Activated CD4-positive, alpha-beta T cell treated with anti-CD3 and anti-CD28 coated beads, Interleukin-2, amount 10 ng/mL, durations not matched to agents 7 days and 5 days (primary cell): ENCODE data around the gene PLD3. TPM values are rescaled to one million over a fixed set of nuclear protein-coding genes. Genes with fewer than 3 reads are reported as not detected.

ENCODE experiments used
- CTCF ChIA-PET: fragments of 350-600 bp; sonication (Branson Sonifier 250); formaldehyde crosslinking; loops from one replicate; lab custom pipeline; 2021; ENCODE audit warnings: antibody characterized with exemption; lab: Charles Lee
- POLR2A ChIA-PET: fragments of 350-600 bp; sonication (Branson Sonifier 250); formaldehyde crosslinking; loops from one replicate; lab custom pipeline; 2021; ENCODE audit warnings: antibody characterized with exemption; lab: Charles Lee
- DNase-seq: peaks from one replicate; pipeline ENCODE4 v3.0.0-alpha.2; 2020
- H3K27ac Mint-ChIP-seq: one replicate; pipeline ENCODE4 v1.8.0; 2021; ENCODE audit warnings: mild to moderate bottlenecking, moderate library complexity, mixed read lengths
- H3K27me3 Mint-ChIP-seq: one replicate; pipeline ENCODE4 v1.8.0; 2021; ENCODE audit warnings: mixed read lengths
- H3K36me3 Mint-ChIP-seq: one replicate; pipeline ENCODE4 v1.8.0; 2021; ENCODE audit warnings: low read depth, mixed read lengths
- H3K4me1 Mint-ChIP-seq: one replicate; pipeline ENCODE4 v1.8.0; 2021; ENCODE audit warnings: mixed read lengths
- H3K4me3 Mint-ChIP-seq: one replicate; pipeline ENCODE4 v1.8.0; 2021; ENCODE audit warnings: mild to moderate bottlenecking, moderate library complexity, mixed read lengths
- H3K9me3 Mint-ChIP-seq: one replicate; pipeline ENCODE4 v1.8.0; 2021; ENCODE audit warnings: mixed read lengths
- total RNA-seq, 2 experiments: library from RNA; stranded (reverse); gene quantifications; one replicate each; pipeline ENCODE4 v1.2.3, GENCODE V29; 2021

PLD3 gene
- total RNA-seq, 2 experiments from 2014 or later: 70.8 to 73.7 TPM

DNA sequence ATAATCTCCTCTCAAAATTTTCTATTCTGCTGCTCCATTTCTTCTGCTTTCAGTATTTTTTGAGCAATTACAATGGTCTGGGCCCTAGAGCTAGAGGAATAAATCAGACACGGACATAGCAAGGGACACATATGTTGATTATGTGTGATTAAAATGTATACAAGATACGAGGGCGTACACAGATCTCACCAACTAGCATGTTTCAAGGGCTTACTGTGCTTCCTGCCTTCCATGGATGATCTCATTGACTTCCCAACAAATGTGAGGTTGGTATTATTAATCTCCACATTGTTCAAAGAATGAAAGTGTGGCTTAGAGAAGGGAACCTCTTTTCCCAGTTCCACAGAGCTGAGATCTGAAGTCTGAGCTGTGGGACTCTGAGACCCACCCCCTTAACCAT is 9.1 kb downstream of the PLD3 start:
- Mint-ChIP-seq H3K9me3 (no peaks in the 10 kb centered on the region), H3K36me3 (no peaks in the 10 kb centered on the region), H3K27me3 (no peaks in the 10 kb centered on the region), H3K4me1 (peaks cover 11% of the 10 kb centered on the region), H3K4me3 (no peak overlapping the region), H3K27ac (no peak overlapping the region)
- no peak for DNase-seq
- CTCF ChIA-PET: no interaction called here
- POLR2A ChIA-PET: no interaction called here

GRCh38 chr19:40358773-40359172 is 10.3 kb downstream of the PLD3 start:
- DNase-seq: no peak
- no peaks in the 10 kb centered on the region for H3K9me3 Mint-ChIP-seq
- H3K36me3 Mint-ChIP-seq: no peaks in the 10 kb centered on the region
- no peaks in the 10 kb centered on the region for H3K27me3 Mint-ChIP-seq
- H3K4me1 Mint-ChIP-seq: peaks cover 22% of the 10 kb centered on the region
- no peak overlapping the region for H3K27ac Mint-ChIP-seq
- POLR2A ChIA-PET: no interaction called here
- CTCF ChIA-PET: no interaction called here
- H3K4me3 Mint-ChIP-seq: no peak overlapping the region

DNA sequence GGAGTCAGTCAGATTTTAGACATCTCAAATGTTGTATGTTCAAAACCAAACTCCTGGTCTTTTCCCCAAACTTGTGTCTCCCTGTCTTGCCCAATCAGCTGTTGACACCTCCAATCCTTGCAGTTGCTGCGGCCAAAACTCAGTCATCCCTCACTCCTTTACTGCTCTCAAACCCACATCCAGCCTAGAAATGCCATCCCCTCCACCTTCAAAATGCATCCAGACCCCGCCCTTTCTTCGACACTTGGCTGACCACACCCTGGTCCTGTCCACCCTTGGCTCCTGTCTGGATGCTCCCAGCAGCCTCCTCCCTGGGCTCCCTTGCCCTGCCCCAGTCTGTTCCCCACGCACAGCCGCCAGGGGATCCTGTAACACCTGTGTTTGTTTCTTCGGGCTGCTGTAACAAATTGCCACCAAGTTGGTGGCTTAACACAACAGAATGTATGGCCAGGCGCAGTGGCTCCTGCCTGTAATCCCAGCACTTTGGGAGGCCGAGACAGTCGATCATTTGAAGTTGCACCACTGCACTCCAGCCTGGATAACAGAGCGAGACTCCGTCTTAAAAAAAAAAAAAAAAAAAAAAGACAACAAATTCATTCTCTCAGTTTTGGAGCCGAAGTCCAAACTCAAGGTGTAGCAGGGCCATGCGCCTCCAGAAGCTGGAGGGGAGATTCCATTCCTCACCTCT is 11.7 kb downstream of the PLD3 start:
- no peak for DNase-seq
- ChIA-PET POLR2A (no interaction called here), CTCF (interaction anchor here (0.6 kb wide), 1 partner anchor 44 kb away, joined by 3 read pairs; no protein-coding TSS in a partner anchor)
- Mint-ChIP-seq H3K4me1 (peaks cover 28% of the 10 kb centered on the region), H3K4me3 (no peak overlapping the region), H3K27me3 (no peaks in the 10 kb centered on the region), H3K27ac (no peak overlapping the region), H3K36me3 (no peaks in the 10 kb centered on the region), H3K9me3 (no peaks in the 10 kb centered on the region)

DNA sequence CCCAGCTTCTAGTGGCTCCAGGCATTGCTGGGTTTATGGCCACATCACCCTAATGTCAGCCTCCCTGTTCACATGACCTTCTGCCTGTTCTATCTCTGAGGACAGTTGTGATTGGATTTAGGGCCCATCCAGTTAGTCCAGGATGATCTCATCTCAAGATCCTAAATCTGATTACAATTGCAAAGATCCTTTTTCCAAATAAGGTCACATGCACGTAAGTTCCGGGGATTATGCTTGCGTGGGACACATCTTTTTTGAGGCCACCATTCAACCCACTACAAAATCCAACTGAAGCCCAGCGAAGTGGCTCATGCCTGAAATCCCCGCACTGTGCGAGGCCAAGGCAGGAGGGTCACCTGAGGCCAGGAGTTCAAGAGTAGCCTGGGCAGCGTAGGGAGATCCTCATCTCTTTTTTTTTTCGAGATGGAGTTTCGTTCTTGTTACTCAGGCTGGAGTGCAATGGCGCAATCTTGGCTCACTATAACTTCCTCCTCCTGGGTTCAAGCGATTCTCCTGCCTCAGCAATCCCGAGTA is 12.3 kb downstream of the PLD3 start:
- Mint-ChIP-seq H3K27ac (no peak overlapping the region), H3K27me3 (no peaks in the 10 kb centered on the region), H3K4me1 (peaks cover 32% of the 10 kb centered on the region), H3K36me3 (no peaks in the 10 kb centered on the region), H3K9me3 (no peaks in the 10 kb centered on the region), H3K4me3 (no peak overlapping the region)
- DNase-seq: no peak
- CTCF ChIA-PET: interaction anchor here (0.6 kb wide), 1 partner anchor 45 kb away, joined by 3 read pairs; no protein-coding TSS in a partner anchor
- POLR2A ChIA-PET: no interaction called here

DNA sequence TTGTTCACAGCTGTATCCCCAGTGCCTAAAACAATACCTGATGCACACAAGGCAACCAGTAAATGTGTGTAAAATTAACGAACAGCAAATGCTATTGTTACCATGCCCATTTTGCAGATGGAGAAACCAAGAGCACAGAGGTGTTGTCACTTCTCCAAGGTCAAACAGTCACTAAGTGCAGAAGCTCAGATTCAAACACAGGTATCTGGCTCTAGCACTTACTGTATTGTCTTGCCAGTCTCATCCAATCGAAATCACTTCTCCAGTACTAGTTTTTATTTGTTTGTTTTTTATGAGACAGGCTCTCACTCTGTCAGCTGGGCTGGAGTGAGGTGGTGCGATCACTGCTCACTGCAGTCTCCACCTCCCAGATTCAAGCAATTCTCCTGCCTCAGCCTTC is 13.7 kb downstream of the PLD3 start:
- no peaks in the 10 kb centered on the region for H3K36me3 Mint-ChIP-seq
- no peak for DNase-seq
- H3K27ac Mint-ChIP-seq: no peak overlapping the region
- H3K9me3 Mint-ChIP-seq: no peaks in the 10 kb centered on the region
- POLR2A ChIA-PET: no interaction called here
- peaks cover 26% of the 10 kb centered on the region for H3K4me1 Mint-ChIP-seq
- CTCF ChIA-PET: no interaction called here
- no peaks in the 10 kb centered on the region for H3K27me3 Mint-ChIP-seq
- H3K4me3 Mint-ChIP-seq: no peak overlapping the region

GRCh38 chr19:40363069-40363468 is 14.6 kb downstream of the PLD3 start:
- Mint-ChIP-seq H3K4me1 (peaks cover 24% of the 10 kb centered on the region), H3K4me3 (no peak overlapping the region), H3K27ac (peak overlapping the region; percentile 84), H3K27me3 (no peaks in the 10 kb centered on the region), H3K36me3 (no peaks in the 10 kb centered on the region), H3K9me3 (no peaks in the 10 kb centered on the region)
- ChIA-PET CTCF (no interaction called here), POLR2A (no interaction called here)
- peak; percentile 22 for DNase-seq

GRCh38 chr19:40365010-40365409 is 16.5 kb downstream of the PLD3 start:
- no peak overlapping the region for H3K27ac Mint-ChIP-seq
- ChIA-PET POLR2A (no interaction called here), CTCF (interaction anchor here (0.6 to 1.0 kb wide), 2 partner anchors 17 to 343 kb away, joined by 3 to 4 read pairs; partner anchors contain the start of genes C19orf47 and PLD3)
- H3K36me3 Mint-ChIP-seq: peaks cover under 1% of the 10 kb centered on the region
- DNase-seq: no peak
- H3K4me1 Mint-ChIP-seq: peaks cover 23% of the 10 kb centered on the region
- no peaks in the 10 kb centered on the region for H3K27me3 Mint-ChIP-seq
- no peaks in the 10 kb centered on the region for H3K9me3 Mint-ChIP-seq
- peak overlapping the region; percentile 32 for H3K4me3 Mint-ChIP-seq

DNA sequence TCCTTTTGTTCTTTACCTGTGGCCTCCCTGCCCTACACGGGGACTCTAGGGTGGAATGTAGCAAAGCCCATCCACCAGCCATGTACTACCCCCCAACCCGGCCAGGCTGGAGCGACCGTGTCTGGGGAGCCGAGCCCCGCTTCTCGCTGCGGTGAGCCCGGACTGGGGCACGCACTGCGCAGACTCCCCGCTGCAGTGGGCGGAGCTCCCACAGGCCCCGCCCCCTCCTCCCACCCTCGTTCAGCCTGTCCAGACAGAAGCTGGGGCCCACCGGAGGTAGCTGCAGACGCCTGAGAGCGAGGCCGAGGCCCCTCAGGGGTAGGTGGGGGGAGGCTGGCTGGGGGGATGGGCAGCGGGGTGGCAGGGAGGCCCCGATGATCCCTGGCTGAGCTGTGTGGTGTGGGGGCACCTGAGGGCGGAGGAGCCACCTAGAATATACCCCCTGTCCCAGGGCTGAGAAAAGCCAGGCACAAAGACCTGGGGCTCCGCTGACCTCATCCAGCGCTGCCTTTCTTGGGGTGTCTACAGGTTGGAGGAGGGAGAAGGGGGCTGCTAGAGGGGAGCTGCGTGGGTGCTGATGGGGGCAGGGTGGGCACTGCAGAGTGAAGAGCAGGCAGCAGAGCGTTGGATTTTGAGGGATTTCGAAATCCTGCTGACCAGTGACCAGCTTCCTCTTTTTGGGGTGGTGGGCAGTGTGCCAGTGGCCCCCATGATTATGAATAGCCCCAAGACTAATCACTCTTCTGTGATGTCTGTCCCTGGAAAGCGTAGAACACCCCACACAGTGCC is 17.3 kb downstream of the PLD3 start:
- CTCF ChIA-PET: interaction anchor here (1.0 kb wide), 1 partner anchor 18 kb away, joined by 4 read pairs; the partner anchor contains the start of genes C19orf47 and PLD3
- peak overlapping the region; percentile 34 for H3K4me3 Mint-ChIP-seq
- POLR2A ChIA-PET: no interaction called here
- peaks cover 3% of the 10 kb centered on the region for H3K36me3 Mint-ChIP-seq
- H3K27me3 Mint-ChIP-seq: no peaks in the 10 kb centered on the region
- peaks cover 23% of the 10 kb centered on the region for H3K4me1 Mint-ChIP-seq
- no peaks in the 10 kb centered on the region for H3K9me3 Mint-ChIP-seq
- no peak overlapping the region for H3K27ac Mint-ChIP-seq
- peak; percentile 33 for DNase-seq

DNA sequence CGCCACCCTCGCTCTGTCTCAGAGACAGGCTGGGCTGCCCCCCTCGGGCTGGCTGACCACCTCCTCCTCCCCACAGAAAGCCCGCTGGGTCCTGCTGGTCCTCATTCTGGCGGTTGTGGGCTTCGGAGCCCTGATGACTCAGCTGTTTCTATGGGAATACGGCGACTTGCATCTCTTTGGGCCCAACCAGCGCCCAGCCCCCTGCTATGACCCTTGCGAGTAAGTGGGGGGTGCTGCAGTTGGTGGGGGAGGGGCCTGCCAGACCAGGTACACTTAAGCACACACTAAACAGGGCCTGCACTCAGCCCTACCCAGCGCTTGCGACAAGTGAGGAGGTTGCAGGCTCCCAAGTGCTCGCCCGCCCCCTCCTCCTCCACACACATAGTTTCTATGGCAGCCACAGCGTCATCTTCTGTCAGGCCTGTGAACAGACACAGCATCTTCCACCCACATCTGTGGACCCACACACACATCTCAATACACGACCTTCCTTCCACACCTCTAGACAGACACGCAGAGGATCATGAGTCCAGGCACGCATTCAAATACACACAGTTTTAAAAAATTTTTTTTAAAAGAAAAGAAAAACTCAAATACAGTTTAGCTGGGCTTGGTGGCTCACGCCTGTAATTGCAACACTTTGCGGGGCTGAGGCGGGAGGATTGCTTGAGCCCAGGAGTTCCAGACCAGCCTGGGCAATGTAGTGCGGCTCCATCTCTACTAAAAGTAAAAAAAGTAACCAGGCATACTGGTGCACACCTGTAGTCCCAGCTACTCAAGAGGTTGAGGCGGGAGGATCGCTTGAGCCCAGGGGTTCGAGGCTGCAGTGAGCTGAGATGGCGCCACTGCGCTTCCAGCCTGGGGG is 18.4 kb downstream of the PLD3 start:
- no peak for DNase-seq
- H3K4me1 Mint-ChIP-seq: peaks cover 23% of the 10 kb centered on the region
- ChIA-PET CTCF (interaction anchor here (0.6 to 0.9 kb wide), 2 partner anchors 35 to 1629 kb away, joined by 3 read pairs; no protein-coding TSS in a partner anchor), POLR2A (no interaction called here)
- H3K9me3 Mint-ChIP-seq: no peaks in the 10 kb centered on the region
- H3K4me3 Mint-ChIP-seq: no peak overlapping the region
- no peak overlapping the region for H3K27ac Mint-ChIP-seq
- H3K36me3 Mint-ChIP-seq: peaks cover 5% of the 10 kb centered on the region
- no peaks in the 10 kb centered on the region for H3K27me3 Mint-ChIP-seq

GRCh38 chr19:40367577-40368434 is 19.3 kb downstream of the PLD3 start:
- H3K4me3 Mint-ChIP-seq: no peak overlapping the region
- H3K27me3 Mint-ChIP-seq: no peaks in the 10 kb centered on the region
- H3K9me3 Mint-ChIP-seq: no peaks in the 10 kb centered on the region
- H3K4me1 Mint-ChIP-seq: peaks cover 19% of the 10 kb centered on the region
- peaks cover 5% of the 10 kb centered on the region for H3K36me3 Mint-ChIP-seq
- no peak overlapping the region for H3K27ac Mint-ChIP-seq
- DNase-seq: no peak
- ChIA-PET CTCF (interaction anchor here (0.6 kb wide), 2 partner anchors 22 to 1628 kb away, joined by 3 read pairs; no protein-coding TSS in a partner anchor), POLR2A (interaction anchor here (0.6 kb wide), 1 partner anchor 157 kb away, joined by 3 read pairs; no protein-coding TSS in a partner anchor)

DNA sequence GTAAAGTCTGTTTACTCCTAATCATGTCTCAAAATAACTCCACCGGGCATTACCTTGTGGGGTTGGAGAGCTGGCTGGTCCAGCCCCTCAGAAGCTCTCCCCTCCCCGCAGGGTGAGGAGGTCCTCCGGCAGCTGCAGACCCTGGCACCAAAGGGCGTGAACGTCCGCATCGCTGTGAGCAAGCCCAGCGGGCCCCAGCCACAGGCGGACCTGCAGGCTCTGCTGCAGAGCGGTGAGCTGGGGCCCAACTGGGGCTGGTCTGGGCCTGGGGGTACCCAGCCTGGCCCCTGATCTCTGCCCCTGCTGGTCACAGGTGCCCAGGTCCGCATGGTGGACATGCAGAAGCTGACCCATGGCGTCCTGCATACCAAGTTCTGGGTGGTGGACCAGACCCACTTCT is 21.3 kb downstream of the PLD3 start:
- POLR2A ChIA-PET: no interaction called here
- H3K27ac Mint-ChIP-seq: no peak overlapping the region
- CTCF ChIA-PET: no interaction called here
- H3K9me3 Mint-ChIP-seq: no peaks in the 10 kb centered on the region
- H3K4me3 Mint-ChIP-seq: no peak overlapping the region
- no peaks in the 10 kb centered on the region for H3K27me3 Mint-ChIP-seq
- no peak for DNase-seq
- peaks cover 17% of the 10 kb centered on the region for H3K4me1 Mint-ChIP-seq
- H3K36me3 Mint-ChIP-seq: peaks cover 10% of the 10 kb centered on the region
